ENCODE measurements around the gene SH3BP4. TPM values are rescaled to one million over a fixed set of nuclear protein-coding genes. Genes with fewer than 3 reads are reported as not detected.

SH3BP4 gene
- total and polyA plus RNA-seq, 2 of the 13 experiments (the other 11 are each of a cell fraction or from before 2014, with no cell fraction given), result 34.6 to 99.1 TPM

DNA sequence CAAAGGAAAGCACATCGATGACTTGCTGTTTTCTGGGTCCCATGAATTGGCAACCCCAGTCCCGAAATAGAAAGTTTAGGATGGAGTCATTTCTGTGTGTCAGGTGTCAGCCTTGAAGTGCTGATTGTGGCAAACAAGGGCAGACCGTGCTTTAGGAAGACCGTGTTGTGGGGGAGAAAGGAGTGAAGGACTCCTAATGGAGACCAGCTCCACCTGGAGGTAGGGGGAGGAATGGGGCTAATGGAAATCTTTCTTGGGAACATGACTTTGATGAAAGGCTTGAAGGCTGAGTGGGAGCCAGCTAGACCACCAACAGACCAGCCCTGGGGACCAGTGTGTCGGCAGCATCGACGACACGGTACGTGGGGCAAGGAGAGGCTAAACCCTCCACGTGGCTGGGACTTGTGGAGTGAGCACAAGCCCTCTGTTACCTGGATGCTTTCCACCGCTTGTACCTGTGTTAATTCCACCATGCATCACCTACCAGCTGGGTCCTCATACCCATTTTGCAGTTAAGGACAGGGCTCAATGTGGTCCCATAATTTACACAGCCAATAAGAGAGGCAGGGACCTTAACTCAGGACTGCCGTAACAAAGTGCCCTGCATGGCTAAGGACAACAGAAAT is 104.2 kb downstream of the SH3BP4 start (continued):
- TF ChIP-seq, protein P1, sequence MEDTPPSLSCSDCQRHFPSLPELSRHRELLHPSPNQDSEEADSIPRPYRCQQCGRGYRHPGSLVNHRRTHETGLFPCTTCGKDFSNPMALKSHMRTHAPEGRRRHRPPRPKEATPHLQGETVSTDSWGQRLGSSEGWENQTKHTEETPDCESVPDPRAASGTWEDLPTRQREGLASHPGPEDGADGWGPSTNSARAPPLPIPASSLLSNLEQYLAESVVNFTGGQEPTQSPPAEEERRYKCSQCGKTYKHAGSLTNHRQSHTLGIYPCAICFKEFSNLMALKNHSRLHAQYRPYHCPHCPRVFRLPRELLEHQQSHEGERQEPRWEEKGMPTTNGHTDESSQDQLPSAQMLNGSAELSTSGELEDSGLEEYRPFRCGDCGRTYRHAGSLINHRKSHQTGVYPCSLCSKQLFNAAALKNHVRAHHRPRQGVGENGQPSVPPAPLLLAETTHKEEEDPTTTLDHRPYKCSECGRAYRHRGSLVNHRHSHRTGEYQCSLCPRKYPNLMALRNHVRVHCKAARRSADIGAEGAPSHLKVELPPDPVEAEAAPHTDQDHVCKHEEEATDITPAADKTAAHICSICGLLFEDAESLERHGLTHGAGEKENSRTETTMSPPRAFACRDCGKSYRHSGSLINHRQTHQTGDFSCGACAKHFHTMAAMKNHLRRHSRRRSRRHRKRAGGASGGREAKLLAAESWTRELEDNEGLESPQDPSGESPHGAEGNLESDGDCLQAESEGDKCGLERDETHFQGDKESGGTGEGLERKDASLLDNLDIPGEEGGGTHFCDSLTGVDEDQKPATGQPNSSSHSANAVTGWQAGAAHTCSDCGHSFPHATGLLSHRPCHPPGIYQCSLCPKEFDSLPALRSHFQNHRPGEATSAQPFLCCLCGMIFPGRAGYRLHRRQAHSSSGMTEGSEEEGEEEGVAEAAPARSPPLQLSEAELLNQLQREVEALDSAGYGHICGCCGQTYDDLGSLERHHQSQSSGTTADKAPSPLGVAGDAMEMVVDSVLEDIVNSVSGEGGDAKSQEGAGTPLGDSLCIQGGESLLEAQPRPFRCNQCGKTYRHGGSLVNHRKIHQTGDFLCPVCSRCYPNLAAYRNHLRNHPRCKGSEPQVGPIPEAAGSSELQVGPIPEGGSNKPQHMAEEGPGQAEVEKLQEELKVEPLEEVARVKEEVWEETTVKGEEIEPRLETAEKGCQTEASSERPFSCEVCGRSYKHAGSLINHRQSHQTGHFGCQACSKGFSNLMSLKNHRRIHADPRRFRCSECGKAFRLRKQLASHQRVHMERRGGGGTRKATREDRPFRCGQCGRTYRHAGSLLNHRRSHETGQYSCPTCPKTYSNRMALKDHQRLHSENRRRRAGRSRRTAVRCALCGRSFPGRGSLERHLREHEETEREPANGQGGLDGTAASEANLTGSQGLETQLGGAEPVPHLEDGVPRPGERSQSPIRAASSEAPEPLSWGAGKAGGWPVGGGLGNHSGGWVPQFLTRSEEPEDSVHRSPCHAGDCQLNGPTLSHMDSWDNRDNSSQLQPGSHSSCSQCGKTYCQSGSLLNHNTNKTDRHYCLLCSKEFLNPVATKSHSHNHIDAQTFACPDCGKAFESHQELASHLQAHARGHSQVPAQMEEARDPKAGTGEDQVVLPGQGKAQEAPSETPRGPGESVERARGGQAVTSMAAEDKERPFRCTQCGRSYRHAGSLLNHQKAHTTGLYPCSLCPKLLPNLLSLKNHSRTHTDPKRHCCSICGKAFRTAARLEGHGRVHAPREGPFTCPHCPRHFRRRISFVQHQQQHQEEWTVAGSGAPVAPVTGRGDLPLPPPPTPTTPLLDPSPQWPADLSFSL (CRISPR knock-in tag; IDR thresholded peaks at IDR 0.05), result no peak
- TF ChIP-seq ZFY (CRISPR knock-in tag; IDR thresholded peaks at IDR 0.05) (no peak), ARNT (IDR thresholded peaks at IDR 0.05) (no peak), TOPORS (CRISPR knock-in tag; IDR thresholded peaks at IDR 0.05) (0 out of 2 replicates have a peak, but pooled peaks have one; percentile 16), HNRNPLL (IDR thresholded peaks at IDR 0.05; ENCODE audit: low read depth, low read length, poor library complexity, severe bottlenecking) (no peak), HNF1A (IDR thresholded peaks at IDR 0.05; ENCODE audit: low read depth) (no peak), HNF1A (CRISPR knock-in tag; IDR thresholded peaks at IDR 0.05; ENCODE audit: borderline replicate concordance) (peak; percentile 30; the same call in 1 of the 2 replicates), RBAK (CRISPR knock-in tag; IDR thresholded peaks at IDR 0.05) (no peak), ZNF557 (CRISPR knock-in tag; IDR thresholded peaks at IDR 0.05) (no peak), ZSCAN29 (CRISPR knock-in tag; conservative IDR thresholded peaks at IDR 0.05) (no peak), RXRB (CRISPR knock-in tag; IDR thresholded peaks at IDR 0.05; ENCODE audit: borderline replicate concordance) (peak; percentile 47; the same call in 1 of the 2 replicates), NR2F2 (IDR thresholded peaks at IDR 0.05; ENCODE audit: borderline replicate concordance, low read depth) (no peak), SOX5 (CRISPR knock-in tag; IDR thresholded peaks at IDR 0.05; ENCODE audit: borderline replicate concordance) (no peak; the same call in 1 of the 2 replicates)
- TF ChIP-seq, protein P2, sequence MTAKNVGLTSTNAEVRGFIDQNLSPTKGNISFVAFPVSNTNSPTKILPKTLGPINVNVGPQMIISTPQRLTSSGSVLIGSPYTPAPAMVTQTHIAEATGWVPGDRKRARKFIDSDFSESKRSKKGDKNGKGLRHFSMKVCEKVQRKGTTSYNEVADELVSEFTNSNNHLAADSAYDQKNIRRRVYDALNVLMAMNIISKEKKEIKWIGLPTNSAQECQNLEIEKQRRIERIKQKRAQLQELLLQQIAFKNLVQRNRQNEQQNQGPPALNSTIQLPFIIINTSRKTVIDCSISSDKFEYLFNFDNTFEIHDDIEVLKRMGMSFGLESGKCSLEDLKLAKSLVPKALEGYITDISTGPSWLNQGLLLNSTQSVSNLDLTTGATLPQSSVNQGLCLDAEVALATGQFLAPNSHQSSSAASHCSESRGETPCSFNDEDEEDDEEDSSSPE (CRISPR knock-in tag; IDR thresholded peaks at IDR 0.05), result no peak

Measured in HepG2 (cell line).